ENCODE measurements around the gene SLC25A29.
"Not testable (repeated sequence)": the region's sequence is repeated elsewhere in the genome, so short reads cannot be mapped to it uniquely, and the experiment has no call there.

SLC25A29 gene

GRCh38 chr14:100312110-100312876, 6.0 kb upstream of the SLC25A29 start:
- not testable (repeated sequence) for H3K9me3 Mint-ChIP-seq; DNase-seq (ENCODE audit: low spot score); H3K27ac Mint-ChIP-seq; H3K4me1 Mint-ChIP-seq (ENCODE audit: low read depth); H3K36me3 Mint-ChIP-seq (ENCODE audit: low read depth); H3K4me3 Mint-ChIP-seq
- peaks cover 12% of the 10 kb centered on the region for H3K27me3 Mint-ChIP-seq (ENCODE audit: low read depth)

GRCh38 chr14:100309028-100309737, 2.9 kb upstream of the SLC25A29 start:
- H3K4me3 Mint-ChIP-seq: no peak overlapping the region
- H3K4me1 Mint-ChIP-seq (ENCODE audit: low read depth): peaks cover 14% of the 10 kb centered on the region
- no peaks in the 10 kb centered on the region for H3K36me3 Mint-ChIP-seq (ENCODE audit: low read depth)

GRCh38 chr14:100308427-100308792, 2.2 kb upstream of the SLC25A29 start:
- peaks cover 17% of the 10 kb centered on the region for H3K4me1 Mint-ChIP-seq (ENCODE audit: low read depth)
- peaks cover 22% of the 10 kb centered on the region for H3K27me3 Mint-ChIP-seq (ENCODE audit: low read depth)
- not testable (repeated sequence) for DNase-seq (ENCODE audit: low spot score); H3K36me3 Mint-ChIP-seq (ENCODE audit: low read depth); H3K4me3 Mint-ChIP-seq; H3K27ac Mint-ChIP-seq; H3K9me3 Mint-ChIP-seq

More at GRCh38 chr14:100309028-100309737, 2.9 kb upstream of the SLC25A29 start:
- Mint-ChIP-seq H3K27ac (no peak overlapping the region), H3K9me3 (no peaks in the 10 kb centered on the region), H3K27me3 (ENCODE audit: low read depth) (peaks cover 22% of the 10 kb centered on the region)
- no peak for DNase-seq (ENCODE audit: low spot score)

- H3K27me3 Mint-ChIP-seq (ENCODE audit: low read depth): peaks cover 22% of the 10 kb centered on the region
- H3K4me1 Mint-ChIP-seq (ENCODE audit: low read depth): peaks cover 20% of the 10 kb centered on the region
These were observed 1.7 kb upstream of the SLC25A29 start for GRCh38 chr14:100307766-100308426.

GRCh38 chr14:100306998-100307765, 938 bp upstream of the SLC25A29 start:
- Mint-ChIP-seq H3K27me3 (ENCODE audit: low read depth) (peaks cover 19% of the 10 kb centered on the region), H3K4me3 (peak overlapping the region; percentile 76), H3K4me1 (ENCODE audit: low read depth) (peaks cover 25% of the 10 kb centered on the region), H3K27ac (no peak overlapping the region), H3K36me3 (ENCODE audit: low read depth) (no peaks in the 10 kb centered on the region), H3K9me3 (no peaks in the 10 kb centered on the region)
- no peak for DNase-seq (ENCODE audit: low spot score)

More at GRCh38 chr14:100307766-100308426, 1.7 kb upstream of the SLC25A29 start:
- H3K9me3 Mint-ChIP-seq: no peaks in the 10 kb centered on the region
- no peak for DNase-seq (ENCODE audit: low spot score)
- H3K27ac Mint-ChIP-seq: no peak overlapping the region
- H3K4me3 Mint-ChIP-seq: no peak overlapping the region
- H3K36me3 Mint-ChIP-seq (ENCODE audit: low read depth): no peaks in the 10 kb centered on the region

- DNase-seq (ENCODE audit: low spot score): peak; percentile 47
- no peaks in the 10 kb centered on the region for H3K36me3 Mint-ChIP-seq (ENCODE audit: low read depth)
- peaks cover 25% of the 10 kb centered on the region for H3K4me1 Mint-ChIP-seq (ENCODE audit: low read depth)
- H3K9me3 Mint-ChIP-seq: no peaks in the 10 kb centered on the region
- H3K27me3 Mint-ChIP-seq (ENCODE audit: low read depth): peaks cover 18% of the 10 kb centered on the region
- peak overlapping the region; percentile 60 for H3K27ac Mint-ChIP-seq
- H3K4me3 Mint-ChIP-seq: peak overlapping the region; percentile 88
These were observed 732 bp downstream of the SLC25A29 start for GRCh38 chr14:100305324-100306100.

GRCh38 chr14:100304825-100305323, 1.4 kb downstream of the SLC25A29 start:
- Mint-ChIP-seq H3K9me3 (no peaks in the 10 kb centered on the region), H3K27me3 (ENCODE audit: low read depth) (peaks cover 18% of the 10 kb centered on the region), H3K4me1 (ENCODE audit: low read depth) (peaks cover 25% of the 10 kb centered on the region), H3K4me3 (peak overlapping the region; percentile 88), H3K36me3 (ENCODE audit: low read depth) (no peaks in the 10 kb centered on the region), H3K27ac (peak overlapping the region; percentile 60)
- no peak for DNase-seq (ENCODE audit: low spot score)

- H3K4me1 Mint-ChIP-seq (ENCODE audit: low read depth): peaks cover 25% of the 10 kb centered on the region
- peaks cover 18% of the 10 kb centered on the region for H3K27me3 Mint-ChIP-seq (ENCODE audit: low read depth)
- no peaks in the 10 kb centered on the region for H3K9me3 Mint-ChIP-seq
- no peak overlapping the region for H3K27ac Mint-ChIP-seq
- no peaks in the 10 kb centered on the region for H3K36me3 Mint-ChIP-seq (ENCODE audit: low read depth)
- DNase-seq (ENCODE audit: low spot score): no peak
- H3K4me3 Mint-ChIP-seq: no peak overlapping the region
These were observed 2.3 kb downstream of the SLC25A29 start for GRCh38 chr14:100303925-100304324.

- no peaks in the 10 kb centered on the region for H3K9me3 Mint-ChIP-seq
- no peak for DNase-seq (ENCODE audit: low spot score)
- peaks cover 22% of the 10 kb centered on the region for H3K4me1 Mint-ChIP-seq (ENCODE audit: low read depth)
- H3K27ac Mint-ChIP-seq: no peak overlapping the region
- peaks cover 16% of the 10 kb centered on the region for H3K27me3 Mint-ChIP-seq (ENCODE audit: low read depth)
- no peak overlapping the region for H3K4me3 Mint-ChIP-seq
- H3K36me3 Mint-ChIP-seq (ENCODE audit: low read depth): no peaks in the 10 kb centered on the region
These were observed 3.1 kb downstream of the SLC25A29 start for GRCh38 chr14:100303179-100303578.

- Mint-ChIP-seq H3K27me3 (ENCODE audit: low read depth) (peaks cover 13% of the 10 kb centered on the region), H3K4me3 (no peak overlapping the region)
- DNase-seq (ENCODE audit: low spot score): no peak
These were observed 3.6 kb downstream of the SLC25A29 start for GRCh38 chr14:100302616-100303015.

GRCh38 chr14:100299238-100299560, 7.0 kb downstream of the SLC25A29 start:
- H3K27ac Mint-ChIP-seq: no peak overlapping the region
- DNase-seq (ENCODE audit: low spot score): no peak
- H3K4me1 Mint-ChIP-seq (ENCODE audit: low read depth): peaks cover 10% of the 10 kb centered on the region
- H3K27me3 Mint-ChIP-seq (ENCODE audit: low read depth): no peaks in the 10 kb centered on the region
- no peaks in the 10 kb centered on the region for H3K36me3 Mint-ChIP-seq (ENCODE audit: low read depth)
- H3K4me3 Mint-ChIP-seq: no peak overlapping the region
- no peaks in the 10 kb centered on the region for H3K9me3 Mint-ChIP-seq

More at GRCh38 chr14:100302616-100303015, 3.6 kb downstream of the SLC25A29 start:
- H3K4me1 Mint-ChIP-seq (ENCODE audit: low read depth): peaks cover 20% of the 10 kb centered on the region
- no peaks in the 10 kb centered on the region for H3K36me3 Mint-ChIP-seq (ENCODE audit: low read depth)
- no peak overlapping the region for H3K27ac Mint-ChIP-seq
- H3K9me3 Mint-ChIP-seq: no peaks in the 10 kb centered on the region

GRCh38 chr14:100298551-100299237, 7.5 kb downstream of the SLC25A29 start:
- DNase-seq (ENCODE audit: low spot score): no peak
- H3K4me3 Mint-ChIP-seq: no peak overlapping the region
- no peak overlapping the region for H3K27ac Mint-ChIP-seq
- no peaks in the 10 kb centered on the region for H3K9me3 Mint-ChIP-seq
- H3K36me3 Mint-ChIP-seq (ENCODE audit: low read depth): no peaks in the 10 kb centered on the region
- no peaks in the 10 kb centered on the region for H3K27me3 Mint-ChIP-seq (ENCODE audit: low read depth)
- H3K4me1 Mint-ChIP-seq (ENCODE audit: low read depth): peaks cover 8% of the 10 kb centered on the region

All from T-helper 2 cell treated with Interferon-gamma antibody and Interleukin-4, amounts not matched to agents 5 μg/mL and 100 μg/mL, for 36 hours (primary cell).